H4 (cell line): ENCODE measurements around the gene VRTN. TPM values are rescaled to one million over a fixed set of nuclear protein-coding genes. Genes with fewer than 3 reads are reported as not detected.

Experiments
- DNase-seq: peaks from one replicate; pipeline ENCODE4 v3.0.0-alpha.2; 2015; ENCODE audit warnings: low spot score
- total RNA-seq: library from RNA; depleted of rRNA; stranded (reverse); fragments of >200 nt; shearing (Covaris generic); gene quantifications from 2 replicates; pipeline ENCODE4 v1.2.3, GENCODE V29; 2014; rRNA removed

Gene VRTN
- total RNA-seq, 1 experiment from 2014 or later: not detected

DNA sequence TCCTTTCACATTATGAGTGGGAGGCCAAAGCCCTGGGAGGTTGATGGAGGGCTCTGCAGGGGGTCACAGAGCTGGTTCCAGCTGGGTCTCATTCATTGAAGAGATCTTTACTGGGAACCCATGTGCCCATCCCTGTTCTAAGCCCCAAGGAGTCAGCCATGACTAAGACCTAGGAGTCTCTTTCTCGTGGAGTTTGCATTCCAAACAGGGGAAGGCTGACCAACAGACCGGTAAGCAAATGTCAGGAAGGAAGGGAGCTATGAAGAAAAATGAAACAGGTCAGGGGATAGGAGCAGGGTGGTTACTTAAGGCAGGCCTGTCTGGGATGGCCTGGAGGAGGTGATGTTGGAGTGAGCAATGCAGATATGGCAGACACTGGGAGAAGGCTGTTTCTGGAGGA, 46.3 kb downstream of the VRTN start:
- DNase-seq: no peak

DNA sequence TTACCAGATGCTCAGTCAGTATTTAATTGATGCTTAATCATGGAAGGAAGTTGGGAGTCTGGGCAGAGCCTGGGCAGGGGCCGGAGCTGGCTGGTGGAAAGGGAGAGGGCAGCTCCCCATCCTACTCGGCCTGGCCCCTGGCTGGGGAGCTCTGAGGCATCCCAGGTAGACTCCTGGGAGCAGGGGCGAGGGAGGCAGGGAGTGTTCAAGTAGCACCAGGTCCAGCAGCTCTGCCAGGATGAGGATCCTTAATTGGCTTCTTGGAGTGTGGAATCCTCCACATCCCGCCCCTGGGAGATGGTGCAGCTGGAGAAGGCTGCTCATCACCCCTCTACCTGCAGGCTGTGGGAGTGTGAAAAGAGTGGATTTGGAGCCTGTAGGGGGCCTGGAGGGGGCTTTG, 46.8 kb downstream of the VRTN start:
- no peak for DNase-seq

DNA sequence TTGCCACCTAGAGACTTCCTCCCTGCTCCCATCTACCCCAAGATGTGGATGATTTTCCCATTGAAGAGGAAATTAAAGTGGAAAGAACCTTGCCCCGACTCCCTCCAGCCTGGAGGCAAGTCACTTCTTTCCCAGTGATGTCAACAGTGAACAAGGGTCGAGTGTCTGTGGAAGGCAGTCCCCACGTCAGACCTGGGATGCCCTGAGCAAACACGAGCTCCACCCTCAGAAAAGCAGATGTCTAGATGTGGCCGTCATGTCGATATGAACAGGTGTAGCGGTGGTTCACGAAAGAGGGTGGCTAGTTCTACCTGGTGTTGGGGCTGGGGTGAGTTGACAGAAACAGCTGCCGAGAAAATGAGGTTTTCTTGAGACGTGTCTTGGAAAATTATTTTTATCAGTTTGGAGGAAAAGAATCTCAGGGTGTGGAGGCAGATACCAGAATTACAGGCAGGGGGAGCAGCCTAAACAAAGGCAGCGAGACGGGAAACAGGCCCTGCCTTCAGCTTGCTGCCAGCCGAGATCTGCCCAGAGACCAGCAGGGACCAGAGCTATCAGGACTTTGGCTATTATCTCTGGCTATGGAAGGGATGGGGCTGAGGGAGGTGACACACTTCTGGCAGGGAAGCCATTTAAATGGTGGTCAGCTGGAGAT, 51.9 kb downstream of the VRTN start:
- no peak for DNase-seq

DNA sequence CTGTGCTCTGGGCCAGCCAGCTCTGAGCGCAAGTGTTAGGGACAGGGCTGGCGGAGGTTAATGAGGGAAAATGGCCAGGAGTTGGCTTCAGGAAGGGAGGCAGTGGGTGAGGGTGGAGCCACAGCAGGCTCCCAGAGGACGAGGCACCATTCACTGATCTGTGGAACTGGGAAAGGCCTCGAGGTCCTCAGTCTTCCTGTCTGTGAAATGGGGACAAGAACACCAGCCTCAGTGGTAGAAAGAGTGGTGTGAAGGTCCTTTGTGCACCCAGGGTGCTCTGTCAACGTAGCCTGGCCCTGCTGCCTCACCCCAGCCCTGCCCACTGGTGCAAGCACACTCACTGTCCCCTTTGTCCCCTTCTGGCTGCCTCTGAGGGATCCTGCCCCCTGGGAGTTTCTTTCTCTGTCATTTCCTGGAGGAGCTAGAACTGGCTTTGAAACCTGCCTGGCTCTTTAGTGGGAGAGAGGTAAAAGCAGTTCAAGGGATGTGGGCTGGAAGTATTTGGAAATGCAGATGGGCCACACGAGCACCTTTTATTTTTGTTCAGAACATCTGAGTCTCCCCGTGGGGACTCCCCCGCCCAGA, 52.7 kb downstream of the VRTN start:
- DNase-seq: no peak

DNA sequence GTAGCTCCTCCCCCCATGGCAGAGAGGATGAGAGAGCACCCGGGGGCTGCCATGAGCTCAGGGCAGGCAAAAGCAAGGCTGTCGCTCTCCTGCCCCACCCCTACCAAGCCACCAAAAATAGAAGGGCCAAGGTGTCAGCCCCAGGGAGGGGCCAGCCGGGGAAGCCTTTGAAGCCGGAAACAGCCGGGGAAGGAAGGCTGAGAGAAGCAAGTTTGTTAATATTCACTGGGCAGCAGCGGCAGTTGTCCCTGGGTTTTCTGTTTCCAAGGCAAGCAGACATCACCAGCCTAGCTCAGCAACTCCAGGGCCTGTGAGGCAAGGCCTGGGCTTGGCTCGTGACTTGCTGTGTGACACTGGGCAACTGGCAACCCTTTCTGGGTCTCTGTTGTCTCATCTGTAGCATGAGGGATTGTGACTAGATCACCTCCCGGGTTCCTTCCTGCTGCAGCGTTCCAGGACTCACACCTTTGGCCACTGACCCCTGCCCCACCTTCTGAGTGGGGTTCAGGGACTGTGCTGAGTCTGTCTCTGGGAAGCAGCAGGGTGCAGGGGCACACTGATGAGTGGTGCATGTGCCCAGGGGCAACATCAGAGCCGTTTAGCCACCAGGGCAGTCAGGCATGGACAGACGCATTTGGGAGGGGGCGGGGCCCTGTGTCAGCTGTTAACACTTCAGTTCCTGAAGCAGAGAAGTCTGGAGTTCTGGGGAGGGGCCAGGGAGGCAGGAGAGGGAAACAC, 53.4 kb downstream of the VRTN start:
- DNase-seq: no peak

DNA sequence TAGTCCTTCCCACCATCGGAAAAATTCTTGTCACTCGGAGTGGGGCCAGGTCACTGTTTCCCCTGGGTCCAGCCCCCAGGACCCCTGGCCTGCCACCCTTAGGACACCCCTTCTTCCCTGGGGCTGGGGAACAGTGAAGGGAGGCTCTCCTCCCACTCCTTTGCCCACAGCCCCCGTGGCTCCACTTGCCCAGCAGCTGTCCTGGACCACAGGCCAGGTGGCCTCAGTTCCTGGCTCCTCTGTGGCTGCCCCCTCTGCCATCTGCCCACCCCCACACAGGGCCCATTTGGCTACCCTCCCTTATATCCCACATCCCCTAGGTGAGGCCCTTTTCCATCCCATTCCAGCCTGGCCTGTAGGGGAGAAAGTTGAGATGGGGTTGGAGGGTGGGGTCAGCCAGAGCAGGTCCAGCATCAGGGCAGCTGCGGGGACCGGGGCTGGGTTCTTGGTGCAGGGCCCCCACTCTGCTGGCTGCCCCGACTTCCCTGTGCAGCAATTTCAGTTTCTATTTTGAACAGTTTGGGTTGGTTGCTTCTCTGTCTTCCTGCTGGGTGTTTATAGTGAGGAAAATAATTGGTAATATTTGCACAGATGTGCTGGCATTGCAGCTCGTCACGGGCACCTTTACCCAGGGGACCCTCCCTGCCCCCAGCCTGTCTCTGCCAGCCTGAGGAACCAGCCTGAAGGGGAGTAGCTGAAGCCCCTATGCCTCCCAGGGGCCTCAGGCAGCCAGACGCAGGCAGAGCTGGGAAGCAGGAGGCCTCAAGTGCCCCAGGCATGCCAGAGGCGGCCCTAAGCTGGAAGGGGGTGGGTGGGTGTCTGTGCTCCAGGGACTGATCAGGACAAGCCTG, 54.4 kb downstream of the VRTN start:
- no peak for DNase-seq

DNA sequence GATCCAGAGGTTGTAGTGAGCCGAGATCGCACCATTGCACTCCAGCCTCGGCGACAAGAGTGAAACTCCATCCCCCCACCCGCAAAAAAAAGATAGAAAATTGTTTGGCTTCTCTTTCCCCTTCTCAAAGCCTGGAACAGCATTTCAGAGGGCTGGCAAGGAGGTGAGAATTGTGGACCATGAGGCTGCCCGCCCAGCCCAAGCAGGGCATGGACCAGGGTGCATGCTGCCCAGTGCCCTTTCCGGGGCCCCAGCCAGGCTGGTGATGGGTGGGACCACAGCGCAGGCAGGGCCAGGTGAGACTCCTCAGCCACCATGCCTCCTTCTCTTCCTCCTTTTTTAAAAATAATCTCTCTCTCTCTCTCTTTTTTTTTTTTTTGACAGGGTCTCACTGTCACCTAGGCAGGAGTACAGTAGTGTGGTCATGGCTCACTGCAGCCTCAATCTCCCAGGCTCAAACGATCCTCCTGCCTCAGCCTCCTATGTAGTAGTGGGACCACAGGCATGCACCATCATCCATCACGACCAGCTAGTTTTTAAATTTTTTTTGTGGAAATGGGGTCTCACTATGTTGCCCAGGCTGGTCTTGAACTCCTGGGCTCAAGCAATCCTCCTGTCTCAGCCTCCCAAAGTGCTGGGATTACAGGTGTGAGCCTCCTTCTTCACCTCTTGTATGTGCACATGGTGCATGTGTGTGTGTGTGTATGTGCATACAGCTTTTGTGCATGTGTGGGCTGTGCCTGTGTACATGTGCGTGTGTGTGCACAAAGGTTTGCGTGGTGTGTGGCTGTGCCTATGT, 55.5 kb downstream of the VRTN start:
- no peak for DNase-seq

DNA sequence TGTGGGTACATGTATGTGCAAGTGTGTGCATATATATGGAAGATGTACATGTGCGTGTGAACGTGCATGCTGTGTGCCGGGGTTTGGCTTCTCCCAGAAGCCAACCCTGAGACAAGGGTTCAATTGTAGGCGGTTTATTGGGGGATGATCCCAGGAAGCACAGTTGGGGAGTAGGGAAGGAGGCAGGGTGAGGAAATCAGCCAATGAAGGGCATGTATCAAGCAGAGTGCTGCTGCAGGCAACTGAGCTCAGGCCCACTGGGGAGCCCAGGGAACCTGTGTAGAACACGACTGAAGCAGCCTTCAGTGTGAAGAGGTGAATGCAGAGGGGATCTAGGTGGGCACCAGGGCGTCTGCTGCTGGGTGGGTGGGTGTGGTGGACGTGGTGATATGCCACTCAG, 56.2 kb downstream of the VRTN start:
- no peak for DNase-seq

DNA sequence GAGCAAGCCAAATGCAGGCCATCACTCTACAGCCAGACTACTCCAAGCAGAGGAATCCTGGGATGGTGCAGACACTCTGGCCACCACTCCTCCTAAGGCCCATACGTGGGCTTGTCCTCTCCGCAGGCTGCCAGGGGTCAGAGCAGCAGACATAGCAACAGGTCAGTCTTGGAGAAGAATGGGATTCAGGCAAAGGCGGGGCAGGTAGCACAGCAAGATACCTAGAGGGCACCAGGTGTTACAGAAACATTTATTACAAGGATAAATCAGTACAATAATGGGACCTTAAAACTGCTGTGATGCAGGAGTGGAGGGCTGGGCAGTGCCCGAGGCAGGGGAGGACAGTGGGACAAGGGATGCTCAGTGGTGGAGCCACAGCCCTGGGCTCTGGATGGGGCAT, 57.4 kb downstream of the VRTN start:
- no peak for DNase-seq

DNA sequence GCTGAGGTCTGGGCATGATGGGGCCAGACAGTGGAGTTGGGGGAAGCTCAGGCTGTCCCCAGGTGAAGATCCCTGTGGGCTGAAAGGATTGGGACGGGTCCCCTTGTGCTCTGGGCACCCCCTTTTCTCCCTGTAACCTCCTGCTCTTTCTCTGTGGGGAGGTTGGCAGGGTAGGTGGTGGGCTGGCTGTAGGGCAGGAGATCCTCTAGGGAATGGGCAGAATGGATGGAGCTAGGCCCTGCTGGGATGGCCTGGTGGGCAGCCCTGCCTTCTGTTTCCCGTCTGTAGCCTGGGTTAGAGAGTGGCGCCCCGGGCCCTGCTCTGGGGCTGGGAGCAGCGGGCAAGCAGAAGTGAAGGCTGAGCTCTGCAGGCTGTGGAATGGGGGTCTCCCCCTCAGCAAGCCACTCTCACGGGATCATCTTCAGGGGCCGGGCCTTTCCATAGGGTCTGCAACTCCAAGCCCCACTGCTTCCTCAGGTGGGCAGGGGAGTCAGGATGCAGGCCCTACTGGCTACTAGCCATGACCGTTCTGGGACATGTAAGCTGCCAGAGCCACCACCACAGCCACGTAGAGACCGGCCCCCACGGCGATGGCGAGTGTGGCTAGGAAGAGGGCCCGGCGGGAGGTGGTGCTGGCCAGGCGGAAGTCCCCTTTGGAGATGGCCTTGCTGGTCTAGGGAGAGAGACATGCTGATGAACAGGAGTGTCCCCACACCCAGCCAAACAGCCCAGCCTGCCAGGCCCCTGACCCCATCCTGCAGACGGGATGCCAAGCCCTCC, 58.9 kb downstream of the VRTN start:
- no peak for DNase-seq

DNA sequence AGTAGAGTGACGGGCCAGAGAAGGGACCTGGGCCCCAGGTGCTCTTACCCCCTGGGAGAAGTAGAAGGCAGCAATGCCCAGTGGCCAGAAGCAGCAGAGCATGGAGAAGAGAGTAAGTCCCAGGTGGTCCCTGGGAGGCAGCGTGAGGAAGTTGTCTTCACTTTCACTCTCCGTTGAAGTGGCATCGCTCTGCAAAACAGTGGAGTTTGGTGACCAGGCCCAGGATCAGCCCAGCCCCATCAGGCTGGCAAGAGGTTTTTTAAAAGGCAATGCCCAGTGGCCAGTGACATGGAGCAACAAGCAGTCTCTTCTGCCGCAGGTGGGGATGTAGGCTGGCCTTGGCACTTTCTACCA, 59.5 kb downstream of the VRTN start:
- no peak for DNase-seq

DNA sequence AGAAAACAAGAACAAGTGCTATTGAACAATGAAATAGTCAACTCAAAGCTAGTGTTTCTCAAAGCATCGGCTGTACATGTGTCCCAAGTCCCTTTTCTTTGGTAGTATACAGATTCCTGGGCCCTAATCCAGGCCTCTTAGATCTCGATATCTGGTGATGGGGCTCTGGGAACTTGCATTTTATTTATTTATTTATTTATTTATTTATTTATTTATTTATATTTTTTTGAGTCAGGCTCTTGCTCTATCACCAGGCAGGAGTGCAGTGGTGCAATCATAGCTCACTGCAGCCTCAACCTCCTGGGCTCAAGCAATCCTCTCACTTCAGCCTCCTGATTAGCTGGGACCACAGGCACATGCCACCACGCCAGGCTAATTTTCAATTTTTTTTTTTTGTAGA, 60.6 kb downstream of the VRTN start:
- no peak for DNase-seq

DNA sequence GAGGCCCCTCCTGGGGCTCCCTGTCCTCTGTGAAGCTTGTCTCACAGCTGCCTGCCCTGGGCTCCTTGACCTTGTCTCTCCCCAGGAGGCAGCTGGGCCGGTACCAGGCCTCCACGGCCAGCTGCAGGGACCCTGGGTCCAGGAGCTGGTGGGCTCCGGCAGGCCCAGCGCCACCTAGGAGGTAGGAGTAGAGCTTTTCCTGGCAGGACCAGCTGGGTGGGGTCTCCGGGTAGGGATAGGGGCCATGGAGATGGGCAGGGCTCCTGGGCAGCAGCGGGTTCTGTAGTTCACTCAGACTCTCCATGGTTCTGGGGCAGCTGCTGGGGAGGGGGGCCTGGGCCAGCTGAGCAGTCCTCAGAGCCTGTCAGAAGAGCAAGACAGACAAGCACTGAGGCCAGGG, 61.2 kb downstream of the VRTN start:
- DNase-seq: no peak

Other genes starting within 250 kb of the VRTN start
- gene VSX2, start 109.0 kb upstream of the VRTN start, total RNA-seq: not detected in 2 replicates
- 15.3 and 18.5 TPM in 2 replicates for gene ABCD4, start 45.5 kb upstream of the VRTN start, total RNA-seq
- not detected in 2 replicates for gene SYNDIG1L, start 77.7 kb downstream of the VRTN start, total RNA-seq
- gene NPC2, start 144.8 kb downstream of the VRTN start, total RNA-seq: 385 and 592 TPM in 2 replicates
- gene ISCA2, start 145.3 kb downstream of the VRTN start, total RNA-seq: 24.1 and 32.3 TPM in 2 replicates